Measurements from ENCODE around the gene ZNF423. TPM values are rescaled to one million over a fixed set of nuclear protein-coding genes. Genes with fewer than 3 reads are reported as not detected.

Gene ZNF423
- total RNA-seq, 2 experiments from 2014 or later = not detected

DNA sequence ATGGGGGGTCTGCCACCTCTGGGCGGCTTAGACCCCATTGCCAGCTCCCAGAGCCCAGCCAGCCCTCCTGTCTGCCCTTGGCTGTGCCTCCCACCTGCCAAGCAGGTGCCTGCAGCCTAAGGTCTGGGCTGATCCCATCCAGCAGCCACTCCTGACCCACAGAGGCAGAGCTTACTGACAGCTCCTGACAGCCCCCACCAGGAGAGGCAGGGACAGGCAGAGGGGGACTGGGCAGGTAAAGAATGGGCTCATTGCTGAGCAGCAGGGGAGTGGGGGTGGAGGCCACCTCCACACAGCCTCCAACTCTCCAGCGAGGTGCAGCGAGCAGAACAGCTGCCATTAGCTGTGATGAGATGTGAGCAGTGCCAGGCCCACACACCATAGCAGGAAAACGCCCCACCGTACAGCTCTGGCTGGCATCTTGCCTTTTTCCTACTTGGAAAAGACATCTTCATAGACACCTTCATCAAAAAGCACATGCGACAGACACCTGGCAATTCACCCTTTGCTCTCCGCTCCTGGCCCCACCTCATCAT lies 317.9 kb downstream of the ZNF423 start:
- no peak for DNase-seq
- Mint-ChIP-seq H3K4me3 (no peak overlapping the region), H3K36me3 (ENCODE audit: low read depth) (no peaks in the 10 kb centered on the region), H3K4me1 (no peaks in the 10 kb centered on the region), H3K27ac (no peak overlapping the region), H3K27me3 (no peaks in the 10 kb centered on the region), H3K9me3 (no peaks in the 10 kb centered on the region)
- POLR2A ChIA-PET = no interaction called here
- CTCF ChIA-PET = no interaction called here

DNA sequence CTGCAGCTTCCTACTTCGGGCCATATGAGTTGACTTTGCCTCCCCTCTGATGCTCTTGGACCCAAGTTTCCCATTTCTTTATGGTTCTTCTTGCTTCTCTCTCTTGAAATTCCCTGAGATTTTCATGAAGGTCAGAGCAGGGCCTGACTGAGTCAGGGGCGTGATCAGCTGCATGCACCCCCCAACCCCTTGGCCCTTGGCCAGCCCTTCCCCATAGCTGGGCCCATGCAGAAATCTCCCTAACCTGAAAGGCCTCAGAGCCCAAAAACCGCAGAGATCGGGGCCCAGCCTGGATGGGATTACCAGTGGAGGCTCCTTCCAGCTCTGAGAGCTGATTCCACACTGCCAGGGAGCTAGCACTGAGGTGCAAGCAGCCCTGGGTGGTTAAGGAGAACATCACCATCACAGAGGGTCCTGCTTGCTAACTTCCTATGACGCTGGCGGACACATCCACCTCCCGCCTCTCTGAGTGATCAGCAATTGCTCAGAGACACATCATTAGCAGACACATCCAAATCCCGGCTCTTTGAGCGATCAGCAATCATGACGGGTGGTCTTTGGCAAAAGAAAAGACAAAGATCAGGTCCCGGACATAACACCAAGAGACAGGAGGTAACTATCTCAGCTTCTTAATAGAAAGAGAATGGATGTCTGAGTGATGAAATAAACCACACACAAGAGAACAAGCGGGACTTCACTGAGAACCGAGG lies 320.9 kb downstream of the ZNF423 start:
- Mint-ChIP-seq H3K36me3 (ENCODE audit: low read depth) (no peaks in the 10 kb centered on the region), H3K9me3 (no peaks in the 10 kb centered on the region), H3K4me1 (no peaks in the 10 kb centered on the region), H3K4me3 (no peak overlapping the region), H3K27me3 (no peaks in the 10 kb centered on the region), H3K27ac (no peak overlapping the region)
- DNase-seq = no peak
- ChIA-PET CTCF (no interaction called here), POLR2A (no interaction called here)

DNA sequence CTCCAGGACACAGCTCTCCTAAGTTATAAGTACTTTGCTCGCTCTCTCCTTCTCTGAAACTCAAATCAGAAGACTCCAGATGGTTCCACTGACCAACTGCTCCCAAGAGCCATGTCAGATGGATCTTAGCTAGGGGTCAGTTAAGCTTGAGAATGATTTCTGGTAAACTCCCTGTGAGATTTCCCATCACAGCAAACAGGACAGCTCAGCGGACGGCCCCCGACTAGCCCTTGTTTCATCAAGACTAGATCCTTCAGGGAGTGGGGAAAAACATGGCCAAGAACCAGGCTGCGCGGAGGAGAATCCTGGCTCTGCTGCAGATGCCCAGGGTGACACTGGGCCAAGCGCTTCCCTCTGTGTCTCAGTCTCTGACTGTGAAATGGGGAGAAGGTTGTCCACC lies 322.5 kb downstream of the ZNF423 start:
- Mint-ChIP-seq H3K27me3 (no peaks in the 10 kb centered on the region), H3K9me3 (no peaks in the 10 kb centered on the region), H3K4me1 (peaks cover 5% of the 10 kb centered on the region), H3K36me3 (ENCODE audit: low read depth) (no peaks in the 10 kb centered on the region), H3K27ac (no peak overlapping the region), H3K4me3 (no peak overlapping the region)
- ChIA-PET POLR2A (no interaction called here), CTCF (no interaction called here)
- DNase-seq = no peak

DNA sequence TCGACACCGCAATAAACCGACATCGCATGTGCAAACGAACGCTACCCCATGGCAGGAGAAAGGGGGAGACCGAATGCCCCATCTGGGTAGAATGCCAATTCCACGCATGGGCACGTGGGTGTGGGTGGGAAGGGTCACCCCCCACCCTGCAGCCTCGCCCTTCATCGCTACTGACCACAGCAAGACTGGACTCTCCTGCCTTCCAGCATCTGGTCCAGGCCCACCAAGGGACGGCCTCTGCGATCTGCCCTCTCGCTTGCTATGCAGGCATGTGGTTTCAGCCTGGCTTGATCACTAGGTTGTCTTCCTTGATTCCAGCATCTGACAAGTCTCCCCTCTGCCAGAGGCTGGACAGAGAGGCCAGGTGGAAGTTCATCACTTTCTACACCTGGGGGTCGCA lies 323.0 kb downstream of the ZNF423 start:
- POLR2A ChIA-PET = no interaction called here
- no peak overlapping the region for H3K27ac Mint-ChIP-seq

DNA sequence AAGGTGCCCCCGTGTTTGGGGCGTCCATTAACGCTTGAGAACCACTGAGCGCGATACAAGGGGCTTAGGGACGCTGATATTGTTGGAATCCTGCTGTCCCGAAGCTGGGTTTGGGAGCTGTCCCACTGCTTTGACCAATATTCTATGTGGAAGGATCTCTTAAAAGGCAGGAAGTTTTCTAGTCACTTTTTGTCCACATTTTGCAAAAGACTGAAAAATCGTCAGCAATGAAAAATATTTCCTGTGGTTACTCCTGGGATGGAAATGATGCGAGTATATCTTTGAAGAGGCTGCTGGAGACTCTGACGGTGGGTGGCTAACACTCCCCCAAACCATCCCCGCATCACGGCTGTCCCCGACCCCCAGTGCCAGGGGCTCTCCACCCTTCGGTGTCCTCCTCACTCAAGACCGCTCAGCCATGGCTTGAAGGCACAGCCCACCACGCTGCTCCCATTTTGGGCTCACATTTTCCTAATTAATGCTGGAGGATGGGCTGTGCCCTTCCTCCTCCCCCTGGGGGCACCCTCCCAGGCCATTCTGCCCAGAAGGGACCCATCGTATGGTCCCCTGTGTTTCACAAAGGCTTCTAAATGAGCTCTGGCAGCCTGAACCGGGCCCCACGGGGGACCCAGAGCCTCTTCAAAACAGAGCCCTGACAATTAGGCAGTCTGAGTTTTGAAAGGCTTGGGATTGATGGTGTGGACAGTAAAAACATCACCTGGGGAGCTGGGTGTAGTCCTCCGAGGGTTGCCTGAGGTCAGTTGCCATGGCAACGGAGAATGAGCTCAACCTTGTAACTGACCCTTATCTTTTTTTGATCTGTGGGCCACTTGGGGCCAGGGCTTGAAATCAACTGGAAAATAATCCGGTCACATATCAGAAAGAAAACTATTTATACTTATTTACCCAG lies 323.7 kb downstream of the ZNF423 start:
- Mint-ChIP-seq H3K36me3 (ENCODE audit: low read depth) (no peaks in the 10 kb centered on the region), H3K4me1 (peaks cover 12% of the 10 kb centered on the region), H3K27me3 (no peaks in the 10 kb centered on the region), H3K9me3 (no peaks in the 10 kb centered on the region), H3K27ac (no peak overlapping the region), H3K4me3 (no peak overlapping the region)
- POLR2A ChIA-PET = no interaction called here
- DNase-seq = no peak
- CTCF ChIA-PET = no interaction called here

More for the DNA sequence above, 323.0 kb downstream of the ZNF423 start:
- Mint-ChIP-seq H3K36me3 (ENCODE audit: low read depth) (no peaks in the 10 kb centered on the region), H3K27me3 (no peaks in the 10 kb centered on the region), H3K4me1 (peaks cover 9% of the 10 kb centered on the region), H3K4me3 (no peak overlapping the region), H3K9me3 (no peaks in the 10 kb centered on the region)
- CTCF ChIA-PET = no interaction called here
- DNase-seq = no peak

DNA sequence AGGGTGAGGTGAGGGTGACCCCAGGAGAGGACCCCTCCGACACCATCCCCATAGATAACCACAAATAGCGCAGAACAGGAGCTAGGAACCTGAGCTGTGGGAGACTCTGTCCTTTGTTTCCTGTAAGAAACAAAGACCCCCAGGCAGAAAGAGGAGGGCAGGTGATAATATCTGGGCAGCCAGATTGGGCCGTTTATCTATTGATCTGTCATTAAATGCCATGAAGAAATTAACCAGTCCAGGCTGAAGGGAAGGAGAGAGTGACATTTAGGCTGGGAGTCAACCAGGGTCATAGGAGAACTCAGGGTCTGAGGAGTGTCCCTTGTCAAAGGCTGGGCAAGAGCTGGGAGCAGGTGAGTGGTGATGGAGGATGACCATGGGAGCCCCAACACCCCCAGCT lies 324.5 kb downstream of the ZNF423 start:
- DNase-seq = no peak
- Mint-ChIP-seq H3K9me3 (no peaks in the 10 kb centered on the region), H3K27ac (no peak overlapping the region), H3K4me1 (peaks cover 12% of the 10 kb centered on the region), H3K27me3 (no peaks in the 10 kb centered on the region), H3K4me3 (no peak overlapping the region), H3K36me3 (ENCODE audit: low read depth) (no peaks in the 10 kb centered on the region)
- ChIA-PET CTCF (no interaction called here), POLR2A (no interaction called here)

DNA sequence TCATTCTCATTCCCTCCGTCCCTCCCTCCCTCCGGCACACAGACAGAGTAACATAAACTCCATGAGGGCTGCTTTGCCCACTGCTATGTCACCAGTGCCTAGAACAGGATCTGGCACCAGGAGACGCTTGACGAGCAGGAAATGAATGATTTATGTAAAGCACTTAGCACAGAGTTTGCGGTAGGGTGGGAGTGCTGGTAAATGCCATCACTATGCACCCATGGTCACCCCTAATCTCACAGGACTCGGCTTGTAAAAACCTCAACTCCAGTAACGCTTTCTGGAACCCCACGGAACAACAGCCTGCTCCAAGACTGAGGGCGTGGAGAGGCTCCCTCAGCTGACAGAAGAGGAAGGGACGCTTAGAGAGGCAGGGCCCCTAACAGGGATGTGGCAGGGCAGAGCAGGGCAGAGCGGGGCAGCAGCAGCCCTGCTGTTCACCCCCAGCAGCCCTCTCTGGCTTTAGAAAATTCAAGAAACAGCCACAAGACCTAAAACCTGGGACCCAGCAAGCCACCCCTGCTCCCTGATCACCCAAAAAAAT lies 325.4 kb downstream of the ZNF423 start:
- H3K27ac Mint-ChIP-seq = no peak overlapping the region
- H3K4me3 Mint-ChIP-seq = no peak overlapping the region
- H3K4me1 Mint-ChIP-seq = peaks cover 12% of the 10 kb centered on the region
- no peaks in the 10 kb centered on the region for H3K36me3 Mint-ChIP-seq (ENCODE audit: low read depth)
- DNase-seq = no peak
- H3K27me3 Mint-ChIP-seq = no peaks in the 10 kb centered on the region
- POLR2A ChIA-PET = no interaction called here
- no peaks in the 10 kb centered on the region for H3K9me3 Mint-ChIP-seq
- CTCF ChIA-PET = interaction anchor here (1.3 kb wide), 1 partner anchor 9 kb away, joined by 3 read pairs; no protein-coding TSS in a partner anchor

DNA sequence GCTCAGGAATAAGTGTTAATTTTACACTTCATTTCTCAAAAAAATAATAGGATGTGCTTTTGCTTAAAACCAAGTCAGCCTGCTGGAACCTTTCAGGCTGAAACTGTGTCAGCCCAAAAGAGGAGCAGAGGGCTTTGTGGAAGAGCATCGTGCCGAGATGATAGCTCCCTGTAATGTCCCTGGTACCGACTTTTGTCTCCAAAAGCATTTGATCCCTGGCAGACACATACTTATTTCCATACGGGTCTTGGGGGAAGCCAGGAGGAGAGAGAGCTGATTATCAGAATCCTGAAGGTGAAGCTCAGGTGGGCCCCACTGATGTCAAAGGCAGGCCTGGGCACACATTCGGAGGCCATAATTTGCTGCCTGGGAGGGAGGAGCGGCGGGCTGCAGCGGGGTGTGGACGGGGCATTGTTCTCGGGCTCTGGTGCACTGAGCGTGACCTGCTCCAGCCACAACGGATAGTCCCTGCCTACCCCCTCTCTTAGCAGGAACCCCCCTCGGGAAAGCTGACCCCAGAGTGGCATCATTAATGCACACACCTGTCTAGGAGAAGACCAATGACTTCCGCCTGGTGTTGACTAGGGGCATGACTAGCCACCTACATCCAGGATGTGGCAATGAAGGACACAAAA lies 326.4 kb downstream of the ZNF423 start:
- H3K27ac Mint-ChIP-seq = peak overlapping the region; percentile 36
- H3K36me3 Mint-ChIP-seq (ENCODE audit: low read depth) = no peaks in the 10 kb centered on the region
- no peaks in the 10 kb centered on the region for H3K9me3 Mint-ChIP-seq
- POLR2A ChIA-PET = no interaction called here
- no peaks in the 10 kb centered on the region for H3K27me3 Mint-ChIP-seq
- CTCF ChIA-PET = interaction anchor here (1.3 kb wide), 1 partner anchor 10 kb away, joined by 3 read pairs; no protein-coding TSS in a partner anchor
- peaks cover 12% of the 10 kb centered on the region for H3K4me1 Mint-ChIP-seq
- H3K4me3 Mint-ChIP-seq = no peak overlapping the region
- no peak for DNase-seq

DNA sequence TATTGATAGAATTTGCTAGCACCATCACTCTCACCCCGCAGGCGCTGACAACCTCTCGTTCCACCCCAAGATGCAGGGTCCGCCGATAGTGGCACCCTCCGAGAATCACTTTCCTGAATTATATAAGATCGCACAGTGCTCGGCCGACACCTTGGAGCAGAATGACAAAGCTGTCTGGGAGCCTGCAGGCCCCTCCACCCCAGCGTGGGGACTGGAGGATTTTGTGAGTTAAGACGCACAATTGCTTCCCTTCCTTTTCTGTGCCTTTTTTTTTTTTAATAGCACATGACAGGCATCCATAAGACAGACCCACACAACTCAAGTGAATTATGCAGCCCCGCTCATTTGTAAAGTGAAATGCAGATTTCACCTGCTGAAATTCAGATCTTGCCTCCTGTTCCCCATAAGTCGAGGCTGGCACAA lies 327.0 kb downstream of the ZNF423 start:
- Mint-ChIP-seq H3K9me3 (no peaks in the 10 kb centered on the region), H3K27me3 (no peaks in the 10 kb centered on the region), H3K4me1 (peaks cover 12% of the 10 kb centered on the region), H3K27ac (peak overlapping the region; percentile 25), H3K4me3 (peak overlapping the region; percentile 67), H3K36me3 (ENCODE audit: low read depth) (no peaks in the 10 kb centered on the region)
- DNase-seq = no peak
- ChIA-PET POLR2A (no interaction called here), CTCF (no interaction called here)

DNA sequence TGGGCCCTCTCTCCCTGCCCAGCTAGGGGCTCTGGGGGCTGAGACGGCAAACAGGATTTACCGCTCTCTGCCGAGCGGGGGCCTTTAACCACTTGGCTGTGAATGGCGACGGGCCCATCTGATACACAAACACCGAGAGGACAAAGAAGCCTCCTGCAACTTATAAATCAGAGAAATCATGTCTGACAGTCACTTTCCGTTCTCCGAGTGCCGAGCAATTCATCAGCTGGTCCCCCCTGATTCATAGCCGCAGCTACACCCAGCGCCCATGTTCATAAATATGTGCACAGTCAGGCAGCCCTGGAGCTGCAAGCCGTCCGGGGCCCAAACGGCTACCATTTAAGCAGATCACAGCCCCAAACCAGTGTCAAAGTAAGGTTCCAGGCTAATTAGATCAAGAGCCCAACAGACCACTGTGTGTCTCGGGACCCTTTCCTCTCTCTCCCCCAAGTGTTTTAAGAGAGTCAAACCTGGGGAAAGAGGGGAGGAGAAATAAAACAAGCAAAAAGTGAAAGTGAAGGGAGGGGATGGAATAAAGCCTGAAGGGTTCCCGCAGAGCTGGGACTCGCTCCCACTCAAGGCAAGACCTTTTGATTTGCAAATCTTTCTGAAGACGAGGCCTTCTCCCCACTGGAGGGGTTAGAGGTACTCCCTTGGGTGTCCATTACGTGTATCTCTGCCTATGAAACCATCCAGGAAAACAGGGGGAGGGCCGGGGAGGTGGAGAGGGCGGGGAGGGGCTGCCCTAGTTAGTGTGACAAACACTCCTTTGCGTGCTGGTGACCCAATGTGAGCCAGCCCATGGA lies 327.6 kb downstream of the ZNF423 start:
- peak; percentile 38 for DNase-seq
- peak overlapping the region; percentile 89 for H3K27ac Mint-ChIP-seq
- H3K9me3 Mint-ChIP-seq = no peaks in the 10 kb centered on the region
- H3K4me3 Mint-ChIP-seq = peak overlapping the region; percentile 67
- no peaks in the 10 kb centered on the region for H3K27me3 Mint-ChIP-seq
- H3K36me3 Mint-ChIP-seq (ENCODE audit: low read depth) = no peaks in the 10 kb centered on the region
- ChIA-PET CTCF (no interaction called here), POLR2A (no interaction called here)
- peaks cover 12% of the 10 kb centered on the region for H3K4me1 Mint-ChIP-seq

DNA sequence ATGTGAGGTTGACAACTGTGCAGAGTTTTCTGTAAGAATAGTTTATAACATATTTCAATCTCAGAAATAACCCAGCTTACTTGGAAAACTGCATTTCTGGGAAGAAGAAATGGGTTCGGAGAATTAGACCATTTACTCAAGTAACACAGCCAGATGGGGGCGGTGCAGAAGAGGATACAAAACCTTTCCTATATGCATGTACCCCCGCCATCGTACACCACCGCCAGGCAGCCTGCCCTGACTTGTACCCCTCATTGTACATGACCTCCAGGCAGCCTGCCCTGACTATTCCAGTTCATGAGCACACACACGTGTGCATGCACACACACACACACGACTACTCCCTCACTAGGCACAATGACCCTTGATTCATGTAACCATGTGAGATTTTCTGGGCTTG lies 328.3 kb downstream of the ZNF423 start:
- Mint-ChIP-seq H3K9me3 (no peaks in the 10 kb centered on the region), H3K4me3 (peak overlapping the region; percentile 67), H3K27ac (peak overlapping the region; percentile 89), H3K4me1 (peaks cover 12% of the 10 kb centered on the region), H3K27me3 (no peaks in the 10 kb centered on the region), H3K36me3 (ENCODE audit: low read depth) (no peaks in the 10 kb centered on the region)
- ChIA-PET CTCF (no interaction called here), POLR2A (no interaction called here)
- DNase-seq = no peak

DNA sequence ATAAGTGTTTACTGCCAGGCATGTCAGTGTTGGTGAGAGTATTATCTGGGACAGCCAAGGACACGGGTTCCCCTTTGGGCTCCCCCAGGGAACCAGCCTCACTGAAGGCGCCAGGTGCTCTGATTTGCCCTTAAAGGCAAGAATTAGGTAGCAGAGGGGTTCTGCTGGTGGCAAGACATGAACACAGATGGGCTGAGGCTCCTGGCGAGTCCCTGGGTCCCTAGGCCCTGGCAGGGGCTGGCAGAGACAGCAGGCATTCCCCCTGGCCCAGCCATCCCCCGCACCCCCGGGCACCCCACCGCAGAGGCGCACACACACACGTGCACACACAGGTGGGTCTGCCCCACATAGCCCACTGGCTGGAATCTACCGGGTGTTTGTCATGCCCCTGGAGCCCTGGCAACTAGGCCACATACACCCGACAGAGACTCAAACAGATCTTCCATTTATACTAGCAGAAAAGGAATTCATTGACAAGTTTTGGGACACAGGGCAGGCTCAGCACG lies 329.0 kb downstream of the ZNF423 start:
- CTCF ChIA-PET = no interaction called here
- POLR2A ChIA-PET = no interaction called here
- no peak overlapping the region for H3K4me3 Mint-ChIP-seq
- no peak for DNase-seq
- peaks cover 12% of the 10 kb centered on the region for H3K4me1 Mint-ChIP-seq
- H3K27ac Mint-ChIP-seq = peak overlapping the region; percentile 44
- no peaks in the 10 kb centered on the region for H3K9me3 Mint-ChIP-seq
- H3K27me3 Mint-ChIP-seq = no peaks in the 10 kb centered on the region
- no peaks in the 10 kb centered on the region for H3K36me3 Mint-ChIP-seq (ENCODE audit: low read depth)
